PC-3 (cell line): ENCODE results near the gene SUPT7L. TPM values are rescaled to one million over a fixed set of nuclear protein-coding genes. Genes with fewer than 3 reads are reported as not detected.

Source experiments
- ATAC-seq: fragments of 200-7000 bp; cut with Tn5 transposase; 2 replicates; pipeline ENCODE4 v1.9.1; 2020; ENCODE audit warnings: mild to moderate bottlenecking, moderate library complexity
- BruUV-seq: library from RNA; stranded (reverse); fragments of 400-500 nt; replicated peaks from 2 replicates; lab custom pipeline; 2021; lab: Mats Ljungman, UMichigan
- CTCF ChIA-PET: fragments of 300-600 bp; sonication (Branson Sonifier 250); formaldehyde crosslinking; loops from one replicate; lab custom pipeline; 2022; ENCODE audit warnings: antibody characterized with exemption; lab: Charles Lee
- POLR2A ChIA-PET: fragments of 300-600 bp; sonication (Branson Sonifier 250); formaldehyde crosslinking; loops from one replicate; lab custom pipeline; 2022; ENCODE audit warnings: antibody characterized with exemption; ENCODE audit not compliant: unreplicated experiment; lab: Charles Lee
- DNase-seq: peaks from one replicate; pipeline ENCODE4 v3.0.0-alpha.2; 2015
- H2AFZ ChIP-seq: fragments of 300-600 bp; sonication (generic); 2 replicates; pipeline ENCODE4 v1.6.0; 2016; ENCODE audit warnings: antibody characterized with exemption, low read length
- H3F3A ChIP-seq: fragments of 300-600 bp; sonication (generic); one replicate; pipeline ENCODE4 v1.6.0; 2017; ENCODE audit warnings: antibody characterized with exemption, low read length, control low read depth, mild to moderate bottlenecking; ENCODE audit not compliant: unreplicated experiment
- H3K27ac ChIP-seq: fragments of 300-600 bp; sonication (generic); 2 replicates; pipeline ENCODE4 v1.5.1; 2016; ENCODE audit warnings: mild to moderate bottlenecking, low read length
- H3K27me3 ChIP-seq: fragments of 300-600 bp; sonication (generic); 2 replicates; pipeline ENCODE4 v1.6.1; 2016; ENCODE audit warnings: low read length, mixed read lengths
- H3K36me3 ChIP-seq: fragments of 300-600 bp; sonication (generic); 2 replicates; pipeline ENCODE4 v1.6.1; 2016; ENCODE audit warnings: low read depth, mixed run types, low read length, mixed read lengths
- H3K4me1 ChIP-seq: fragments of 300-600 bp; sonication (generic); 2 replicates; pipeline ENCODE4 v1.5.1; 2016; ENCODE audit warnings: low read length; ENCODE audit not compliant: insufficient read depth
- H3K4me2 ChIP-seq: fragments of 300-600 bp; sonication (generic); 2 replicates; pipeline ENCODE4 v1.6.0; 2016; ENCODE audit warnings: low read length
- H3K4me3 ChIP-seq: fragments of 300-600 bp; sonication (generic); 2 replicates; pipeline ENCODE4 v1.5.1; 2016; ENCODE audit warnings: mild to moderate bottlenecking, low read length, mixed read lengths
- H3K79me2 ChIP-seq: fragments of 300-600 bp; sonication (generic); 2 replicates; pipeline ENCODE4 v1.6.1; 2017; ENCODE audit warnings: low read length, mixed read lengths
- H3K9ac ChIP-seq: fragments of 300-600 bp; sonication (generic); 2 replicates; pipeline ENCODE4 v1.6.0; 2016; ENCODE audit warnings: mild to moderate bottlenecking, low read length
- H3K9me2 ChIP-seq: fragments of 300-600 bp; sonication (generic); replicated peaks from 2 replicates; pipeline ENCODE4 v1.6.1; 2016; ENCODE audit warnings: mixed run types, low read length, mixed read lengths
- H3K9me3 ChIP-seq: fragments of 300-600 bp; sonication (generic); 2 replicates; pipeline ENCODE4 v1.6.1; 2016; ENCODE audit warnings: low read length, mixed read lengths
- H4K20me1 ChIP-seq: fragments of 300-600 bp; sonication (generic); 2 replicates; pipeline ENCODE4 v1.6.1; 2016; ENCODE audit warnings: low read length, mixed read lengths
- EZH2 ChIP-seq: fragments of 300-600 bp; sonication (generic); IDR thresholded peaks from one replicate; pipeline ENCODE4 v1.6.1; 2017; ENCODE audit warnings: antibody characterized with exemption, mild to moderate bottlenecking, low read length; ENCODE audit not compliant: unreplicated experiment
- EZH2phosphoT487 ChIP-seq: fragments of 300-600 bp; sonication (generic); IDR thresholded peaks from 2 replicates; pipeline ENCODE4 v1.6.1; 2018; ENCODE audit warnings: mild to moderate bottlenecking, antibody characterized with exemption, low read length, borderline replicate concordance
- intact Hi-C: fragments of 100-400 bp; cut with micrococcal nuclease; formaldehyde crosslinking; loops from 2 replicates; pipeline ENCODE4 v1.9.0; 2023
- total RNA-seq: library from RNA; depleted of rRNA; stranded (reverse); fragments of >200 nt; gene quantifications from 2 replicates; pipeline ENCODE4 v1.2.3, GENCODE V29; 2014; rRNA removed
- TF ChIP-seq, protein P1 (sequence below): fragments of 300-600 bp; sonication (generic); conservative IDR thresholded peaks from 2 replicates; pipeline ENCODE4 v1.5.1; 2017; ENCODE audit warnings: antibody characterized with exemption, low read depth, mild to moderate bottlenecking, low read length

Gene SUPT7L
- total RNA-seq, 1 experiment from 2014 or later: 23.4 TPM

- TF ChIP-seq EZH2 (no peak), EZH2phosphoT487 (no peak)
- TF ChIP-seq, protein P1, sequence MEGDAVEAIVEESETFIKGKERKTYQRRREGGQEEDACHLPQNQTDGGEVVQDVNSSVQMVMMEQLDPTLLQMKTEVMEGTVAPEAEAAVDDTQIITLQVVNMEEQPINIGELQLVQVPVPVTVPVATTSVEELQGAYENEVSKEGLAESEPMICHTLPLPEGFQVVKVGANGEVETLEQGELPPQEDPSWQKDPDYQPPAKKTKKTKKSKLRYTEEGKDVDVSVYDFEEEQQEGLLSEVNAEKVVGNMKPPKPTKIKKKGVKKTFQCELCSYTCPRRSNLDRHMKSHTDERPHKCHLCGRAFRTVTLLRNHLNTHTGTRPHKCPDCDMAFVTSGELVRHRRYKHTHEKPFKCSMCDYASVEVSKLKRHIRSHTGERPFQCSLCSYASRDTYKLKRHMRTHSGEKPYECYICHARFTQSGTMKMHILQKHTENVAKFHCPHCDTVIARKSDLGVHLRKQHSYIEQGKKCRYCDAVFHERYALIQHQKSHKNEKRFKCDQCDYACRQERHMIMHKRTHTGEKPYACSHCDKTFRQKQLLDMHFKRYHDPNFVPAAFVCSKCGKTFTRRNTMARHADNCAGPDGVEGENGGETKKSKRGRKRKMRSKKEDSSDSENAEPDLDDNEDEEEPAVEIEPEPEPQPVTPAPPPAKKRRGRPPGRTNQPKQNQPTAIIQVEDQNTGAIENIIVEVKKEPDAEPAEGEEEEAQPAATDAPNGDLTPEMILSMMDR: no peak
- H3F3A ChIP-seq: no peaks in the 10 kb centered on the region
- H3K27me3 ChIP-seq: no peaks in the 10 kb centered on the region
- no peak; the same call in 1 of the 2 replicates for ATAC-seq
- no peak for DNase-seq
- H3K79me2 ChIP-seq: no peaks in the 10 kb centered on the region
- H3K9ac ChIP-seq: no peak overlapping the region
- no peaks in the 10 kb centered on the region for H3K36me3 ChIP-seq
- no peaks in the 10 kb centered on the region for H3K4me1 ChIP-seq
- no TSS peak for BruUV-seq
- H3K27ac ChIP-seq: no peak overlapping the region
- H3K9me3 ChIP-seq: no peaks in the 10 kb centered on the region
- no peaks in the 10 kb centered on the region for H4K20me1 ChIP-seq
- no peak overlapping the region for H3K4me2 ChIP-seq
- H2AFZ ChIP-seq: 0 out of 2 replicates have a peak overlapping the region, but pooled peaks have one; percentile 14
- H3K4me3 ChIP-seq: no peak overlapping the region
- H3K9me2 ChIP-seq: no peaks in the 10 kb centered on the region
- intact Hi-C loops: no loop called here
- ChIA-PET POLR2A (no interaction called here), CTCF (no interaction called here)
Observed at GRCh38 chr2:27615316-27615715, 48.1 kb downstream of the SUPT7L start.

- H3K79me2 ChIP-seq: no peaks in the 10 kb centered on the region
- no peaks in the 10 kb centered on the region for H3K36me3 ChIP-seq
- intact Hi-C loops: no loop called here
- POLR2A ChIA-PET: no interaction called here
- CTCF ChIA-PET: interaction anchor here (0.6 kb wide), 2 partner anchors 27 to 93 kb away, joined by 3 to 6 read pairs; no protein-coding TSS in a partner anchor
- TF ChIP-seq EZH2 (no peak), EZH2phosphoT487 (no peak)
- TF ChIP-seq, protein P1: no peak
- BruUV-seq: no TSS peak
- no peaks in the 10 kb centered on the region for H3K9me2 ChIP-seq
- H3K27ac ChIP-seq: no peak overlapping the region
- no peaks in the 10 kb centered on the region for H3F3A ChIP-seq
- no peaks in the 10 kb centered on the region for H3K9me3 ChIP-seq
- no peaks in the 10 kb centered on the region for H3K27me3 ChIP-seq
- no peak overlapping the region for H2AFZ ChIP-seq
- no peak overlapping the region for H3K4me2 ChIP-seq
- no peaks in the 10 kb centered on the region for H4K20me1 ChIP-seq
- no peak overlapping the region for H3K9ac ChIP-seq
- peak; percentile 27; the same call in 1 of the 2 replicates for ATAC-seq
- no peak overlapping the region for H3K4me3 ChIP-seq
- DNase-seq: no peak
- no peaks in the 10 kb centered on the region for H3K4me1 ChIP-seq
Observed at GRCh38 chr2:27613985-27614384, 49.4 kb downstream of the SUPT7L start.

- Histone ChIP-seq H3K27me3 (no peaks in the 10 kb centered on the region), H3K79me2 (no peaks in the 10 kb centered on the region), H2AFZ (no peak overlapping the region), H3K9me2 (no peaks in the 10 kb centered on the region), H3K27ac (no peak overlapping the region), H3K4me3 (no peak overlapping the region), H3K4me2 (no peak overlapping the region), H3F3A (no peaks in the 10 kb centered on the region), H4K20me1 (no peaks in the 10 kb centered on the region), H3K9ac (no peak overlapping the region), H3K36me3 (no peaks in the 10 kb centered on the region), H3K4me1 (peaks cover 4% of the 10 kb centered on the region; the same call in 1 of the 2 replicates), H3K9me3 (no peaks in the 10 kb centered on the region)
- ATAC-seq: no peak
- CTCF ChIA-PET: no interaction called here
- DNase-seq: no peak
- POLR2A ChIA-PET: no interaction called here
- no peak for TF ChIP-seq EZH2phosphoT487
- intact Hi-C loops: no loop called here
- no TSS peak for BruUV-seq
Observed at GRCh38 chr2:27606611-27607010, 56.8 kb downstream of the SUPT7L start.

Other genes starting within 250 kb of the SUPT7L start
- 66.6 and 69.3 TPM in 2 replicates for gene NRBP1, start 235.0 kb downstream of the SUPT7L start, total RNA-seq
- 0.22 TPM in 1 of 2 replicates, not detected in the other for gene KRTCAP3, start 221.2 kb downstream of the SUPT7L start, total RNA-seq
- gene IFT172, start 173.9 kb downstream of the SUPT7L start, total RNA-seq: 12.8 and 22.9 TPM in 2 replicates
- gene FNDC4, start 168.4 kb downstream of the SUPT7L start, total RNA-seq: 1.7 and 4.7 TPM in 2 replicates
- not detected in 2 replicates for gene GCKR, start 166.8 kb downstream of the SUPT7L start, total RNA-seq
- gene ZNF512, start 80.6 kb downstream of the SUPT7L start, total RNA-seq: not detected in 2 replicates
- gene CCDC121, start 34.6 kb downstream of the SUPT7L start, total RNA-seq: 0.87 and 2.7 TPM in 2 replicates
- 40.9 and 46.8 TPM in 2 replicates for gene GPN1, start 34.6 kb downstream of the SUPT7L start, total RNA-seq
- gene SLC4A1AP, start 275 bp upstream of the SUPT7L start, total RNA-seq: 29.1 and 30.3 TPM in 2 replicates
- 95.7 and 110 TPM in 2 replicates for gene MRPL33, start 108.1 kb upstream of the SUPT7L start, total RNA-seq
- 1.8 and 2.6 TPM in 2 replicates for gene RBKS, start 226.8 kb upstream of the SUPT7L start, total RNA-seq
- 16.3 and 17.9 TPM in 2 replicates for gene BABAM2, start 227.1 kb upstream of the SUPT7L start, total RNA-seq